WERI-Rb-1 (cell line): ENCODE measurements around the gene RECK.

Source experiments
- DNase-seq: peaks from one replicate; pipeline ENCODE4 v3.0.0-alpha.2; 2020
- H3K27ac ChIP-seq: fragments of 250-450 bp; sonication (Bioruptor Pico); 2 replicates; pipeline ENCODE4 v1.5.1; 2020; ENCODE audit warnings: mild to moderate bottlenecking, moderate library complexity
- H3K27me3 ChIP-seq: fragments of 250-450 bp; sonication (Bioruptor Pico); 2 replicates; pipeline ENCODE4 v1.5.1; 2021; ENCODE audit warnings: mild to moderate bottlenecking, low read depth, moderate library complexity; ENCODE audit not compliant: insufficient read depth, severe bottlenecking
- H3K36me3 ChIP-seq: fragments of 250-450 bp; sonication (Bioruptor Pico); 2 replicates; pipeline ENCODE4 v1.5.1; 2020; ENCODE audit warnings: mild to moderate bottlenecking, moderate library complexity
- H3K4me3 ChIP-seq: 2 replicates; pipeline ENCODE4 v1.5.1; 2011; ENCODE audit warnings: low read depth, mild to moderate bottlenecking, control low read depth, low read length
- H3K9me3 ChIP-seq: fragments of 250-450 bp; sonication (Bioruptor Pico); 2 replicates; pipeline ENCODE4 v1.5.1; 2021; ENCODE audit warnings: mild to moderate bottlenecking, moderate library complexity; ENCODE audit not compliant: severe bottlenecking
- CTCF ChIP-seq: IDR thresholded peaks from 2 replicates; pipeline ENCODE4 v1.5.1; 2011; ENCODE audit warnings: low read depth, mild to moderate bottlenecking, control low read depth, inconsistent platforms, low read length

The RECK gene

GRCh38 chr9:36144309-36145232 lies 107.9 kb downstream of the RECK start:
- H3K4me3 ChIP-seq = no peak overlapping the region
- no peaks in the 10 kb centered on the region for H3K27me3 ChIP-seq
- TF ChIP-seq CTCF = no peak
- peaks cover 4% of the 10 kb centered on the region for H3K9me3 ChIP-seq
- H3K27ac ChIP-seq = no peak overlapping the region
- H3K36me3 ChIP-seq = no peaks in the 10 kb centered on the region
- no peak for DNase-seq

- Histone ChIP-seq H3K4me3 (no peak overlapping the region), H3K27me3 (no peaks in the 10 kb centered on the region), H3K9me3 (peaks cover 4% of the 10 kb centered on the region), H3K36me3 (no peaks in the 10 kb centered on the region), H3K27ac (no peak overlapping the region)
- no peak for DNase-seq
- no peak for TF ChIP-seq CTCF
These were observed 109.3 kb downstream of the RECK start for GRCh38 chr9:36145970-36146369.

- peak; percentile 68 for DNase-seq
- no peak for TF ChIP-seq CTCF
- peak overlapping the region; percentile 24; the same call in 1 of the 2 replicates for H3K27ac ChIP-seq
- H3K4me3 ChIP-seq = no peak overlapping the region
- H3K36me3 ChIP-seq = no peaks in the 10 kb centered on the region
- H3K9me3 ChIP-seq = peaks cover 4% of the 10 kb centered on the region
- H3K27me3 ChIP-seq = no peaks in the 10 kb centered on the region
These were observed 109.9 kb downstream of the RECK start for GRCh38 chr9:36146651-36147050.

GRCh38 chr9:36147441-36148175 lies 110.9 kb downstream of the RECK start:
- Histone ChIP-seq H3K9me3 (peaks cover 4% of the 10 kb centered on the region), H3K36me3 (no peaks in the 10 kb centered on the region), H3K27ac (no peak overlapping the region), H3K4me3 (no peak overlapping the region), H3K27me3 (no peaks in the 10 kb centered on the region)
- no peak for TF ChIP-seq CTCF
- no peak for DNase-seq

- Histone ChIP-seq H3K4me3 (no peak overlapping the region), H3K27ac (no peak overlapping the region), H3K27me3 (no peaks in the 10 kb centered on the region), H3K9me3 (peaks cover 4% of the 10 kb centered on the region), H3K36me3 (no peaks in the 10 kb centered on the region)
- no peak for DNase-seq
- TF ChIP-seq CTCF = no peak
These were observed 111.8 kb downstream of the RECK start for GRCh38 chr9:36148311-36149051.
